Peyer's patch (tissue), 4 donors: ENCODE results near the gene HSDL2. TPM values are rescaled to one million over a fixed set of nuclear protein-coding genes. Genes with fewer than 3 reads are reported as not detected.
"Not testable (repeated sequence)": the region's sequence is repeated elsewhere in the genome, so short reads cannot be mapped to it uniquely, and the experiment has no call there.

Source experiments
- DNase-seq, 3 donors: peaks; one replicate each; pipeline ENCODE4 v3.0.0-alpha.2; 2017 to 2019
- H3K27ac ChIP-seq, 4 donors: fragments of 200-600 bp; sonication (generic); one replicate each; pipeline ENCODE4 v1.5.1; 2016 to 2019
- H3K27me3 ChIP-seq, 2 donors: fragments of 200-600 bp; sonication (generic); one replicate each; pipeline ENCODE4 v1.5.1; 2019
- H3K36me3 ChIP-seq, 3 donors: fragments of 200-600 bp; sonication (generic); one replicate each; pipeline ENCODE4 v1.5.1; 2016 to 2019
- H3K4me1 ChIP-seq, 4 donors: fragments of 200-600 bp; sonication (generic); one replicate each; pipeline ENCODE4 v1.5.1; 2016 to 2019
- H3K4me3 ChIP-seq, 4 donors: fragments of 200-600 bp; sonication (generic); 1 replicate in 3 of 4; 2 replicates in 1 of 4; pipeline ENCODE4 v1.5.1; 2016 to 2019; ENCODE audit warnings: mild to moderate bottlenecking in 1 of 4
- H3K9me3 ChIP-seq, 4 donors: fragments of 200-600 bp; sonication (generic); one replicate each; pipeline ENCODE4 v1.5.1; 2016 to 2019; ENCODE audit warnings: mild to moderate bottlenecking in 1 of 4
- POLR2A ChIP-seq, 2 donors: fragments of 450-650 bp; IDR thresholded peaks; one replicate each; pipeline ENCODE4 v1.5.1; 2017; ENCODE audit warnings: antibody characterized with exemption in 2 of 2, mild to moderate bottlenecking in 2 of 2, moderate library complexity in 2 of 2
- total RNA-seq, 4 donors: library from RNA; depleted of rRNA; stranded (reverse); fragments of >200 nt; gene quantifications; one replicate each; pipeline ENCODE4 v1.1.0, GENCODE V29; 2016
- TF ChIP-seq, protein P1 (sequence below), 6 experiments: fragments of 450-650 bp in 4 of 6; fragments of 200-600 bp in 2 of 6; sonication (generic) in 1 of 6; IDR thresholded peaks; one replicate each; pipeline ENCODE4 v1.5.1; 2017 to 2019; ENCODE audit warnings: antibody characterized with exemption in 6 of 6, mild to moderate bottlenecking in 3 of 6, moderate library complexity in 1 of 6

Gene HSDL2
- total RNA-seq, 4 donors from 2014 or later: 23.6 to 60.7 (median 39.9) TPM

DNA sequence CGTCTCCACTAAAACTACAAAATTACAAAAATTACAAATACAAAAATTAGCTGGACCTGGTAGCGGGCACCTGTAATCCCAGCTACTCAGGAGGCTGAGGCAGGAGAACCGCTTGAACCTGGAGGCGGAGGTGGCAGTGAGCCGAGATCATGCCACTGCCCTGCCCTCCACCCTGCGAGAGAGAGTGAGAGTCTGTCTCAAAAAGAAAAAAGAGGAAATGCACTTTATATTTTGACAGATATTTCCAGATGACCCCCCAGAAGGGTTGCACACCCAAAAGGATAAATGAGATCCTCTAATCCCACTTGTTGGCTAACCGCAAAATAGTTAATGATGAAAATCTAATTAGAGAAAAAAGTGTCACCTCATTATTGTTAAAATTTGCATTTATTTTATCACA lies 2.2 kb downstream of the HSDL2 start:
- Histone ChIP-seq H3K27me3 (no peaks in the 10 kb centered on the region), H3K27ac (no peak overlapping the region), H3K36me3 (no peaks in the 10 kb centered on the region), H3K4me3 (no peak overlapping the region), H3K9me3 (no peaks in the 10 kb centered on the region), H3K4me1 (peaks cover 0 to 22% (median 6%) of the 10 kb centered on the region in 4 donors)
- no peak for TF ChIP-seq POLR2A (IDR thresholded peaks at IDR 0.05)
- TF ChIP-seq, protein P1, sequence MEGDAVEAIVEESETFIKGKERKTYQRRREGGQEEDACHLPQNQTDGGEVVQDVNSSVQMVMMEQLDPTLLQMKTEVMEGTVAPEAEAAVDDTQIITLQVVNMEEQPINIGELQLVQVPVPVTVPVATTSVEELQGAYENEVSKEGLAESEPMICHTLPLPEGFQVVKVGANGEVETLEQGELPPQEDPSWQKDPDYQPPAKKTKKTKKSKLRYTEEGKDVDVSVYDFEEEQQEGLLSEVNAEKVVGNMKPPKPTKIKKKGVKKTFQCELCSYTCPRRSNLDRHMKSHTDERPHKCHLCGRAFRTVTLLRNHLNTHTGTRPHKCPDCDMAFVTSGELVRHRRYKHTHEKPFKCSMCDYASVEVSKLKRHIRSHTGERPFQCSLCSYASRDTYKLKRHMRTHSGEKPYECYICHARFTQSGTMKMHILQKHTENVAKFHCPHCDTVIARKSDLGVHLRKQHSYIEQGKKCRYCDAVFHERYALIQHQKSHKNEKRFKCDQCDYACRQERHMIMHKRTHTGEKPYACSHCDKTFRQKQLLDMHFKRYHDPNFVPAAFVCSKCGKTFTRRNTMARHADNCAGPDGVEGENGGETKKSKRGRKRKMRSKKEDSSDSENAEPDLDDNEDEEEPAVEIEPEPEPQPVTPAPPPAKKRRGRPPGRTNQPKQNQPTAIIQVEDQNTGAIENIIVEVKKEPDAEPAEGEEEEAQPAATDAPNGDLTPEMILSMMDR (IDR thresholded peaks at IDR 0.05): no peak
- DNase-seq: no peak

DNA sequence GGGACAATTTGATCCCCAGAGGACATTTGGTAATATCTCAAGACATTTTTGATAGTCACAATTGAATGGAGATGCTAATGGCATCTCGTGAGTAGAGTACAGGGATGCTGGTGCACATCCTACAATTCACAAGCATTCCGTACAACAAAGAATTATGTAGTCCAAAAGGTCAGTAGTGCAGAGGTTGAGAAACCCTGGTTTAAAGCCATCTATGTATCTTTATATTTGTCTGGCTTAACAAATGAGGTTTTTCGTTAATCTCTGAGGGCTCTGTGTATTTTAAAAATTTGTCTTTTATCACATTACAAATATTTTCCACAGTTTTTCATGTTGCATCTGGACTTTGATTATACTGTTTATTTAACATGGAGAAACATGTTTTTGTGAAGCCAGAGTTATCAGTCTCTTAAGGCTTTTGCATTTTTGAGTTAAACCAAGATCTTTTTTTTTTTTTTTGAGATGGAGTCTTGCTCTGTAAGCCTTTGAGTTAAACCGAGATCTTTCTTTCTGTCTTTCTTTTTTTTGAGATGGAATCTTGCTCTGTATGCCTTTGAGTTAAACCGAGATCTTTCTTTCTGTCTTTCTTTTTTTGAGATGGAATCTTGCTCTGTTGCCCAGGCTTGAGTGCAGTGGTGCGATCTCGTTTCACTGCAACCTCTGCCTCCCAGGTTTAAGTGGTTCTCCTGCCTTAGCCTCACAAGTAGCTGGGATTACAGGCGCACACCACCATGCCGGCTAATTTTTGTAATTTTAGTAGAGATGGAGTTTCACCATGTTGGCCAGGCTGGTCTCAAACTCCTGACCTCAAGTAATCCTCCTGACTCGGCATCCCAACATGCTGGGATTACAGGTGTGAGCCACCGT lies 2.8 kb downstream of the HSDL2 start:
- DNase-seq: no peak
- no peaks in the 10 kb centered on the region for H3K36me3 ChIP-seq
- H3K9me3 ChIP-seq: no peaks in the 10 kb centered on the region
- H3K4me1 ChIP-seq: peaks cover 0 to 15% (median 2%) of the 10 kb centered on the region in 4 donors
- no peak overlapping the region for H3K27ac ChIP-seq
- H3K27me3 ChIP-seq: no peaks in the 10 kb centered on the region
- TF ChIP-seq POLR2A (IDR thresholded peaks at IDR 0.05): no peak
- TF ChIP-seq, protein P1 (IDR thresholded peaks at IDR 0.05): no peak
- no peak overlapping the region for H3K4me3 ChIP-seq

GRCh38 chr9:112384219-112384618 lies 4.3 kb downstream of the HSDL2 start:
- H3K4me3 ChIP-seq: no peak overlapping the region
- no peaks in the 10 kb centered on the region for H3K9me3 ChIP-seq
- TF ChIP-seq, protein P1 (IDR thresholded peaks at IDR 0.05): no peak
- TF ChIP-seq POLR2A (IDR thresholded peaks at IDR 0.05): no peak
- H3K27me3 ChIP-seq: no peaks in the 10 kb centered on the region
- no peak for DNase-seq
- peaks cover 0 to 4% (median 0%) of the 10 kb centered on the region in 4 donors for H3K4me1 ChIP-seq
- no peaks in the 10 kb centered on the region for H3K36me3 ChIP-seq
- no peak overlapping the region for H3K27ac ChIP-seq

GRCh38 chr9:112384690-112385089 lies 4.8 kb downstream of the HSDL2 start:
- Histone ChIP-seq H3K27me3 (no peaks in the 10 kb centered on the region), H3K27ac (no peak overlapping the region), H3K4me3 (no peak overlapping the region), H3K36me3 (no peaks in the 10 kb centered on the region), H3K9me3 (no peaks in the 10 kb centered on the region), H3K4me1 (peaks cover 0 to 4% (median 0%) of the 10 kb centered on the region in 4 donors)
- no peak for DNase-seq
- no peak for TF ChIP-seq POLR2A (IDR thresholded peaks at IDR 0.05)
- TF ChIP-seq, protein P1 (IDR thresholded peaks at IDR 0.05): no peak

- no peaks in the 10 kb centered on the region for H3K9me3 ChIP-seq
- H3K4me3 ChIP-seq: no peak overlapping the region
- DNase-seq: no peak
- no peak for TF ChIP-seq POLR2A (IDR thresholded peaks at IDR 0.05)
- TF ChIP-seq, protein P1 (IDR thresholded peaks at IDR 0.05): no peak
- no peaks in the 10 kb centered on the region for H3K4me1 ChIP-seq
- no peaks in the 10 kb centered on the region for H3K27me3 ChIP-seq
- no peak overlapping the region for H3K27ac ChIP-seq
- no peaks in the 10 kb centered on the region for H3K36me3 ChIP-seq
Observed at GRCh38 chr9:112387115-112387514, 7.2 kb downstream of the HSDL2 start.

GRCh38 chr9:112389897-112390296 lies 10.0 kb downstream of the HSDL2 start:
- DNase-seq, H3K27me3 ChIP-seq, H3K9me3 ChIP-seq, H3K27ac ChIP-seq, H3K4me1 ChIP-seq, H3K36me3 ChIP-seq, H3K4me3 ChIP-seq: not testable (repeated sequence)

- H3K9me3 ChIP-seq, DNase-seq, H3K4me3 ChIP-seq, H3K27ac ChIP-seq, H3K36me3 ChIP-seq, H3K4me1 ChIP-seq, H3K27me3 ChIP-seq: not testable (repeated sequence)
Observed at GRCh38 chr9:112391936-112392560, 12.1 kb downstream of the HSDL2 start.
